H1 (cell line): ENCODE results near the gene WTIP.

Source experiments
- CEBPB ChIP-seq: IDR thresholded peaks from 2 replicates; pipeline ENCODE4 v1.6.1; 2012; ENCODE audit warnings: low read depth, low read length
- CHD1 ChIP-seq: IDR thresholded peaks from 2 replicates; pipeline ENCODE4 v1.6.1; 2012; ENCODE audit warnings: low read depth, low read length, improper control_type of control experiment
- CTCF ChIP-seq, 3 experiments: IDR thresholded peaks; 1 replicate in 2 of 3; 2 replicates in 1 of 3; pipeline versions ENCODE4 v1.5.1 to v1.6.1; 2011; ENCODE audit warnings: low read length in 3 of 3, mild to moderate bottlenecking in 3 of 3, inconsistent platforms in 2 of 3, low read depth in 1 of 3, moderate library complexity in 1 of 3; ENCODE audit not compliant: insufficient read depth in 1 of 3; ENCODE audit errors: control extremely low read depth in 1 of 3
- EP300 ChIP-seq, 2 experiments: IDR thresholded peaks; 1 replicate in 1 of 2; 2 replicates in 1 of 2; pipeline ENCODE4 v1.6.1; 2011 to 2012; ENCODE audit warnings: low read depth in 2 of 2, low read length in 2 of 2, mild to moderate bottlenecking in 2 of 2, borderline replicate concordance in 1 of 2, inconsistent platforms in 1 of 2, moderate library complexity in 1 of 2
- FOSL1 ChIP-seq: IDR thresholded peaks from 2 replicates; pipeline ENCODE4 v1.6.1; 2011; ENCODE audit warnings: mild to moderate bottlenecking, low read depth, low read length, moderate library complexity; ENCODE audit not compliant: insufficient read depth
- GABPA ChIP-seq: IDR thresholded peaks from 2 replicates; pipeline ENCODE4 v1.6.1; 2011; ENCODE audit warnings: mild to moderate bottlenecking, low read length, moderate library complexity, borderline replicate concordance; ENCODE audit not compliant: insufficient read depth
- HDAC6 ChIP-seq: IDR thresholded peaks from one replicate; pipeline ENCODE4 v1.7.1; 2012; ENCODE audit warnings: low read depth, mild to moderate bottlenecking, inconsistent platforms, low read length, moderate library complexity
- JUND ChIP-seq: IDR thresholded peaks from 2 replicates; pipeline ENCODE4 v1.6.1; 2011; ENCODE audit warnings: mild to moderate bottlenecking, improper control_type of control experiment, low read length
- POLR2A ChIP-seq, 2 experiments: IDR thresholded peaks; 1 replicate in 1 of 2; 2 replicates in 1 of 2; pipeline ENCODE4 v1.6.1; 2011; ENCODE audit warnings: low read depth in 2 of 2, low read length in 2 of 2, mild to moderate bottlenecking in 2 of 2; ENCODE audit errors: control extremely low read depth in 1 of 2
- SRF ChIP-seq: IDR thresholded peaks from 2 replicates; pipeline ENCODE4 v1.6.1; 2011; ENCODE audit warnings: mild to moderate bottlenecking, low read depth, low read length, moderate library complexity
- USF2 ChIP-seq: IDR thresholded peaks from 2 replicates; pipeline ENCODE4 v1.6.1; 2011; ENCODE audit warnings: low read length, improper control_type of control experiment

- no peak for TF ChIP-seq FOSL1
- no peak for TF ChIP-seq EP300 (IDR thresholded peaks at IDR 0.05; ENCODE audit: borderline replicate concordance in 1 of 2, low read depth in 2 of 2, low read length in 2 of 2)
- TF ChIP-seq GABPA, result no peak
- TF ChIP-seq POLR2A (IDR thresholded peaks at IDR 0.05; ENCODE audit: control extremely low read depth in 1 of 2, low read depth in 2 of 2, low read length in 2 of 2), result no peak
- TF ChIP-seq USF2, result no peak
- TF ChIP-seq JUND, result no peak
- TF ChIP-seq CTCF (IDR thresholded peaks at IDR 0.05; ENCODE audit: control extremely low read depth in 1 of 3, insufficient read depth in 1 of 3, low read depth in 1 of 3, low read length in 3 of 3), result no peak
- TF ChIP-seq HDAC6, result no peak
- no peak for TF ChIP-seq CEBPB
- no peak for TF ChIP-seq CHD1
- no peak for TF ChIP-seq SRF
These were observed 13.9 kb downstream of the WTIP start for GRCh38 chr19:34495416-34495815.
